HG03571 (cell line): ENCODE results near the gene CCDC196.
"Not testable (repeated sequence)": the region's sequence is repeated elsewhere in the genome, so short reads cannot be mapped to it uniquely, and the experiment has no call there.

Experiments
- ATAC-seq: cut with Tn5 transposase; IDR thresholded peaks from one replicate; pipeline ENCODE4 v1.9.1; 2021; ENCODE audit not compliant: unreplicated experiment

The CCDC196 gene

DNA sequence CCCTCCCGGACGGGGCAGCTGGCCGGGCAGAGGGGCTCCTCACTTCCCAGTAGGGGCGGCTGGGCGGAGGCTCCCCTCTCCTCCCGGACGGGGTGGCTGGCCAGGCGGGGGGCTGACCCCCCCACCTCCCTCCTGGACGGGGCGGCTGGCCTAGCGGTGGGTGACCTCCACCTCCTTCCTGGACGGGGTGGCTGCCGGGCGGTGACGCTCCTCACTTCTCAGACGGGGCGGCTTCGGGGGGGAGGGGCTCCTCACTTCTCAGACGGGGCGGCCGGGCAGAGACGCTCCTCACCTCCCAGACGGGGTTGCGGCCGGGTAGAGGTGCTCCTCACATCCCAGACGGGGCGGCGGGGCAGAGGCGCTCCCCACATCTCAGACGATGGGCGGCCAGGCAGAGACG, 59.6 kb downstream of the CCDC196 start:
- ATAC-seq = not testable (repeated sequence)
